Measurements from ENCODE around the gene ELAVL3.
"Not testable (repeated sequence)": the region's sequence is repeated elsewhere in the genome, so short reads cannot be mapped to it uniquely, and the experiment has no call there.

- TF ChIP-seq POLR2AphosphoS5, CTCF, EP300 (IDR thresholded peaks at IDR 0.05): not testable (repeated sequence)
Observed at GRCh38 chr19:11455233-11455554, 25.7 kb downstream of the ELAVL3 start.

Measured in stomach (tissue), 4 donors.